SK-N-DZ (cell line): ENCODE data around the gene ARHGAP26.

ENCODE experiments used
- DNase-seq: peaks from one replicate; pipeline ENCODE4 v3.0.0-alpha.2; 2015; ENCODE audit warnings: low spot score

The ARHGAP26 gene

DNA sequence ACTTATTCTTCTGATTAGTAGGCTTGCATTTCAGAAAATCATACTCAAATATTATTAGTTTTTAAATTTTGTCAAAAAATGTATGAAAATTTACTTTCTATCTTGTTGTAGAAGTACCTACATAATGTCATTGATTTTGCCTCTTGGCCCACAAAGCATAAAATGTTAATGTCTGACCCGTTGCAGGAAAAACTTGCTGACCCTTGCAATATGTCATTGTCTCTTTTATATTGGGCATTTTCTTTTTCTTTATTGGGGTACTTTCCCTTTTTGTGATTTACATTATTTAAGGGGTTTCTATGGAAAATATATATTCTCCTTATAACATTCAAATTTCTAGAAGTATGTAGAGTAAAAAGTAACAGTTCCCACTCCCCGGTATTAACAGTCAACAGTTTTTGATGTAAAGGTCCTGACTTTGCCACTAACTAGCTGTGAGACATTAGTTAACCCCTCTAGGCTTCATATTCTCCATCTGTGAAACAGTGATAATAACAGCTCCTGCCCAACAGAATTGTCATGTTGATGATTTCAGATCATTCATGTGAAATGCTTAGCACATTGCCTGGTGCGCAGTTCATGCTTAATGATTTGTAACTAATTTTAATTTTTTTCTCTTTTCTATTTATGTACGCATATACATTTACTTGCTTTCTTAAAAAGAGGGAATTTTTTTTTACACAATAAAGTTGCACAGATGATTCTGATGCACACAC is 243.2 kb downstream of the ARHGAP26 start:
- no peak for DNase-seq

DNA sequence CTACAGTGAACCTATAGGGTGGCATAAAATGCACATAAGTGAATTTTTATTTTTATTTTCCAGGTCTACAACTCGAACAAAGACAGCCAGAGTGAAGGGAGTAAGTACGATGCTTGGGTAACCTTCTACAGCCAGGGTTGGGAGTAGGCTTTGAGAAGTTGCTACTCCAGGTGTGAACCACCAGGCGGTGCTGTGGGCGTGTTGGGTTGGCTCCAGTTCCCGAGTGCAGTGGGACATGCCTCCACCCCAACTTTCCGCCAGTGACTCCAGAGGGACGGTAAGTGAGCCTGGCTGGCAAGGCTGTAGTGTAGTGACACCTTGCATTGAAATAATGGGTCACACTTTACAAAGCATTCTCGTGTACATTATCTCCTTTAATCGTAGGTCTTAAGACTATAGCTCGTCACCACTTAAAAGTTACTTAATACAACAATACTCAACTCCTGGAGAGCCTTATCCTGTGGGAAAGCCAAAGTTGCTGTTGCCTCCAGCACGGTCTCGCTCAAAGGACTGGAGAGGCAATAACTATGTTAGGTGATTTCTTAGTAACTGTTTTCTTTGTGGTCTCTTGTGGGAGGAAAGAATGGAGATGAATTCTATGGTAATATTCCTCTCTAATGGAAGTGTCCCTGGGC is 244.0 kb downstream of the ARHGAP26 start:
- peak; percentile 31 for DNase-seq

DNA sequence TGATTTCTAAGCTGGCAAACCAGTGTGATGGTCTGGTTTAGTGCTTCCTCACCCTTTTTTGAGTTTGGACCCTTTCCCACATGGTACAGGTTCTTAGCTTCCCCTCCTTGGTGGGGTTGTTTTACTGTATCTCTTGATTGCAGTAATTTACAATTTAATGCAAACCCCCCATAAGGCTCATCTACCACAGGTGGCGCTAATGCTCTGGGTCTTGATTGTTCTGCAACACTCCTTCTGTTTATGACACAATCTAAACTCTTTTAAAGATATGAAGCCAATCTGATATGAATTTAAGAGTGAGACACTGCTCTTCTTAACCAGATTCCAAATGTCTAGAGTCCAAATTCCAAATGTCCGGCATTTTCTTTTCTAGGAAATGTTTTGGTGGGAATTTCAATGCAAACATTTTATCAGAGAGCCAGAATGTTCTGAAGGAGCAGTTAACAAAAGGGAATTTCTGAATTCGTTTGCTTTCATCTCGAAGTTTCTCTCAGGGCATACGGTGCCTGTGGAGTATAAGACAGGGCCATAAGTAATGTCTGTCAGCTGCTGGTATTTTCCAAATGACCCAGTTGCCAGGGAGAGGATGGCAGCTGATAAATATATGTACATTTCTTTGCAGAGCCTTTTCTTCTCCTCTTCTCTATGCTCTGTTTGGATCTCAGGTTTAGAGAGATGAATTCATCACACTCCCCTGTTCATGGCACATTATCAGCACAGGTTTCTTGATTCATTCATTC is 246.8 kb downstream of the ARHGAP26 start:
- DNase-seq: no peak

DNA sequence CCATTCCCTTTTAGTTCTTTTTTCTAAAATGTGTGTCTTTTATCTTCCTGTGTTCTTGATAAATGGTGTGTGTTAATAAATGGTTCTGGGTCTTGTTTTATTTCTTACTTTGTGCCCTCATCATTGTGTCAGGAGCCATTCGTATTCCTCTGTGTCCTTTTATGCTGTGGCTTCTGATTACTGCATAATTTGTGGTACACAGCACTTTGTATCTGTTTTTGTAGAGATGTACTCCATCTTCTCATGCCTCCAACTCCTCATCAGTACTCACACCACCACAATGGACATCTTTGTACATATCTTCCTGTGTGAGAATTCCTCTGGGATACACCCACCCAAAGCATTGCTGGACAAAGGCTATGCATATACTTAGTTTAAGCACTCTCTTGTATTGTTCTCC is 247.4 kb downstream of the ARHGAP26 start:
- no peak for DNase-seq

DNA sequence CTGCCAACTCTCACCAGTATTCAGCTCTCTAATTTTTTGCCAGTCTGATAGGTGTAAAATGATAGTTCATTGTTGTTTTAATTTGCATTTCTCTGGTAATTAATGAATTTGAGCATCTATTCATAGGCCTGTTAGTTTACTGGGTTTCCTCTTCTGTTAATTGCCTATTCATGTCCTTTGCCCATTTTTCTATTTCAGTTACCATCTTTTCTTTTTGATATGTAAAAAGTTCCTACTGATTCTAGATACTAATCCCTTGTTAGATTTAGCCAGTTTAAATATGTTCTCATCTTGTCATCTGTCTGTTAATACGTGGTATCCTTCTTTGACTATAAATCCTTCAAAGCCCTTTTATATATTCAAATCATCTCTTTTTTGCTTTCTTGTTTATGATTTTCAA is 247.8 kb downstream of the ARHGAP26 start:
- DNase-seq: no peak

DNA sequence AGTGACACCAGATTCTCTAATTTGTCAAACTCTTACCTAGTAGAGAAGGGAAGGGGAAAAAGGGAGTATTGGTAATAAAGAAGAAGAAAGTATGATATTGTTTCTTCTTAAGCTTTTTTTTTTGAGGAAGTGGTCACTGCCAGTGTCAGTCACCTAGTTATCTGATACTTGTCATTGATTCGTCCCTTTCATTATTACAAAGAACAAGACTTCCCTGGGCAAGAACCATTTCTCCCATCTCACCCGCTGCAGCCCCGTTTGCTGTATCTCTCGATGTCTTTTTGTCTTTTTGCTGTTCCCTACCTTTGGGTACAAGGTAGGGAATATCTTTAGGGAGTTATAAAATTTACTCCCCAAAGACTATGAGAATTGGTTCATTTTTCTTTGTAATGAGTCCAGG is 249.0 kb downstream of the ARHGAP26 start:
- DNase-seq: no peak

DNA sequence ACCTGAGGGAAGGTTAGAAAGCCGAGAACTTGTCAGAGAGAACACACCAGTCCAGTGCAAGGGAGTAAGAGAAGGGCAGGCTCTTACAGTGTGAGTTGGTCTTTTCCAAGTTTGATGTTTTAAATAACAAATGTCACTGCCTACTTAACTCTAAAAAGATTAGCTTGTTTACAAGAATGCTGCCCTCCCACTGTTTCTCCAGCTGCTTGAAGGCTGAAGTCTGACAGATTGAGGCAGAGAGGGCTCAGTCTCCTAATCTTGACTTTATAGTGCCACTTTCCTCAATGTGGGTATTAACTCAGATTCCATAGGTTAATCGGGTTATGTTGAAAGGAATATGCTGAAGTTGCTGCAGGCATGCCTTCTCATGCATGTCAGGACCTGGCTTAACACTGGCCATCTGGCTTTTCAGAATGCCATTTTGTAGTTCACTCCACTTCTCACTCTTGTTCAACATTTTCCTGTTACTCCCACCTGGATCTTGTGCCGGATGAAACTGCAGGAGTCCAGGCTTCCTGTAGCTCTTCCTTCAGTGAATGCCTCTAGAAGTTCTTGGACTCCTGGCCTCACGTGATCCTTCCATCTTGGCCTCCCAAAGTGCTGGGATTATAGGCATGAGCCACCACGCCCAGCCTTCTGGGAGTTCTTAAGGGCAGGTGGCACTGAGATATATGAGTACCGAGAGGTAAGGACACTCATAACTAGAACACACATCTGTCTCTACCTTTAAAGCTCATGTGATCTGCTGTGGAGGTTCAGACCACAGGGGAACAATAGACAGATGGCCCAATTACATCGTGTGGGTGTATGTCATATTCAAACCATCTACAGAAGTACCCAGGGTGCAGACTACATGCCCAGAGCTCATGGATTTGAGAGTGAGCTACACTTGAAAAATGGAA is 249.7 kb downstream of the ARHGAP26 start:
- DNase-seq: peak; percentile 53

DNA sequence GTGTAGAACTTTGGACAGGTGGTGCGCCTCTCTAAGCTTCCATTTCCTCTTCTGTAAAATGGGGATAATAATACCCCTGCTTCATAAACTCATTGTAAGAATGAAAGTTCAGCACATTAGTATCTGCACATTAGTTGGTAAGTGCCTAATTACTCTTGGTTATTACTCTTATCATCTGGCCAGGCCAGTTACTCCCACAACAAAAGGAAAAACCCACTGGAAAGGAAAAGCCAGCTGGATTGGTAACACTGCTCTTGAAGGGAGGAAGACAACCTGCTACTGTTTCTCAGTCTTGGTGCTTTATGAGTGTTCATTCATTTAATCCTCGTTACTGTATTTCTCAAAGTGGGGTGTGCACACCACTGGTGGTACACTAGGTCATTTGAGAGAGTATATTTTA is 251.4 kb downstream of the ARHGAP26 start:
- DNase-seq: no peak

DNA sequence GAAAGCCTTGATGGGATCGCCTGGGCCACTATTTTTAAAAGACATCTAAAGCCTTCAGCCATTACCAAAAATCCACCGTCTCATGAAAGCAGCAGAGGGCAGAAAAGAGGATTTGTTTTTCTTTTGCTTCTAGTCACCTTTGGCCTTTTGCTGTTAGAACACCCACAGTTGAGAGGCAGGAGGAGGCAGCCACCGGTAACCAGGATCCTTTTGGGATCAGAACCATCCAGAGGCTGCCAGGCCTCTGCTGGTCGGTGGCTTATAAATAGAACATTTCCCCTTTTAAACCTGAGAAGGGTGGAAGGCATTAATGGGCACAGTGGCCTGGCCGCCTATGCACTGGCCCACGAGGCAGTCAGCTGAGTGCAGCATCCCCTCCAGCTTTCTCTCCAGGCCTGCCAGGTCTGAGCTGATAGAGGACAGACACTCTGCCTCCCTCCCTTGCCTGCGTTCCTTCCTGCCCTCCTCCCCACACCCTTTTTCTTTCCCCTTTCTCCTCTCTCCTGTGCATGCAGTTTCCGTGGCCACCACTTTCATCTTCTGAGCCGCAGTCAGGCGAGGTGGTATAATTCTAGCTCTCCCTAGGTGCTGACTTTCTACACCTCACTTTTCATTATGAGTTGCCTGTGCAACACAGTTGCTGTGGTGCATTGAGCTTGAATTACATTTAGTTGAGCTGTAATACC is 253.4 kb downstream of the ARHGAP26 start:
- peak; percentile 46 for DNase-seq

DNA sequence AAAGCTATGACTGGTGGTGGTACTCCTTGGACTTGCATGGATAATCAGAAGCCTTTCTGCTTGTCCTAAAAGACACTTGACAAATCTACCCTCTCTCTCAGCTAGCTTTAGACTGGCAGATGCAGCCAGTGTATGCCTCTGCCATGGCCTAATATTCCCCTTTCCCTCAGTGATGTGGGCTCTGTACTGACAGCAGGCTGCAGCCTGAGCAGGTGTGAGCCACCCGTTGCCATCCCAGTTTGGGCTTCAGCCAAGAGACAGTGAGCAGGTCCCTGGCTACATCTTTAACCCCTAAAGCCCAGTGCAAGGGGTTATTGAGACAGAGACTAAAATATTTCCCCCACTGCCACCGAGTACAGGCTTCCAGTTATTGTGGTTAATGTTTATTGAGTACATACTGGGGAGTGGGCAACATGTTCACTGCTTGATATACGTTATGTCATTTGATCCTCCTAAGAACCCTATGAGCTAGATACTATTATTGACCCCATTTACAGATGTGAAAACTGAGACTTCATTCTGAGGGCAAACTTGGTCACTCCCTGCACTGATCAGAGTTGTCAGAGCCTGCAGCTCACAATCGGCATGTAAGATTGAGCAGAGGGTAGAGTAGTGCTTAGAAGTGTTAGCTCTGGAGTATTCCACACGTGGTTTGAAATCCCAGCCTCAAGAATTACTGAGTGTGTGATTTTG is 254.2 kb downstream of the ARHGAP26 start:
- no peak for DNase-seq

DNA sequence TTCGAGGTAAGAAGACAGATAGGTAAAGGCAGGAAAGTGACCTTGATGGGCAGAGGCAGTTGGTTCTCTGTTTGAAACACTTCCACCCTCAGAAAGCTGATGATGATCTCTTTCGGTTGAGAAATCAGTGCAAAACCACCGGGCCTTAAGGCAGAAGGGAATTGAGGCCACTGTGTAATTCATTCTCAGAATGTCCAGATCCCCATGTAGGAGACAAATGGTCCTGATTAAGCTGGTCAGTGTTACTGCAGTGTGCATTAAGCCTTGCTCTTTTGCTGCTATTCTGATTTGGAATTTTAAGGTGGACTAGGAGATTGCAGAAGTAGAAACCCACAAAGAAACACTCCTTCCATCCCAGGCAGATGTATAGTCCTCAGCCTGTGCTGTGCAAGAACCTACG is 255.2 kb downstream of the ARHGAP26 start:
- DNase-seq: no peak

DNA sequence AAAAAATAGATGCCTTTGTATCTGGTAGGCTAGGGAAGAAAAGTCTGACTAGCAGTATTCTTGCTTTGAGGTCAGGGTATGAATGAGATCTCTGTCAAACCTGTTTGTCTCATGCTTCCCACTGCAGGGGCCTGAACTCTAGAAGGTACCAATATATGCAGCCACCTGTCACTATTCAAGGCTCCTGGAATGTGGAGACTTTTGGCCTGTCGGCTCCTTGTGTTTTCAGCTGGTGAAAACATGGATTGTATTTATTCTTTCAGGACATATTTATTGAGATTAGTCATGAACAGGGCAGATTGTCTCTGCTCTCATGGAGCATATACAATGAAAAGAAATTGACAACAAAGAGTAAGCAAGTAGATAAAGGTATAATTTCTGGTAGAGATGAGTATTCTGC is 255.8 kb downstream of the ARHGAP26 start:
- DNase-seq: no peak

DNA sequence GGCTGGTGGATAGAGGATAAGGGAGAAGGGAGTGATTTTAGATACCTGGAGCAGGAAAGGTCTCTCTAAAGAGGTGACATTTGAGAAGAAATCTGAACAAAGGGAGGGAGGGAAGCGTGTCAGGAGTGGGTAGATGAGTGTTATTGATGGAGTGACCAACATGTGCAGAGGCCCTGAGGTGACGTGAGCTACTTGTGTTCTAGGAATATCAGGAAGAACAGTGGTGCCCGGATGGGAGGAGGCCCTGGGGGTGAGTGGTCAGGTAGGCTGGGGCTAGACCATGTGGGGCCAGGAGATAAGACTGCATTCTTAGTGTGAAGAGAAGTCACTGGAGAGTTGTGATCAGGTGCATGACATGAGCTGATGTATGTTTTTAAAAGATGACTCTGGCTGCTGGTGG is 256.2 kb downstream of the ARHGAP26 start:
- no peak for DNase-seq

DNA sequence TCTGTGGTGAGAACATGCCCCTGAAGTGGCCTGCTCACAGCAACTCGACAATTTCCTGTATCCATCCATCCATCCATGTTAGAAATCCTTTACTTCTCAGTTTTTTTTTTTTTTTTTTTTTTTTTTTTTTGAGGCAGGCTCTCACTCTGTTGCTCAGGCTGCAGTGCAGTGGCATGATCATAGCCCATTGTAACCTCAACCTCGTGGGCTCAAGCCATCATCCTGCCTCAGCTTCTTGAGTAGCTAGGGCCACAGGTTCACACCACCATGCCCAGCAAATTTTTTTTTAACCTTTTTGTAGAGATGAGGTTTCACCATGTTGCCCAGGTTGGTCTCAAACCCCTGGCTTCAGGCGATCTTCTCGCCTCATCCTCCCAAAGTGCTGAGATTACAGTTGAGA is 259.1 kb downstream of the ARHGAP26 start:
- DNase-seq: no peak

DNA sequence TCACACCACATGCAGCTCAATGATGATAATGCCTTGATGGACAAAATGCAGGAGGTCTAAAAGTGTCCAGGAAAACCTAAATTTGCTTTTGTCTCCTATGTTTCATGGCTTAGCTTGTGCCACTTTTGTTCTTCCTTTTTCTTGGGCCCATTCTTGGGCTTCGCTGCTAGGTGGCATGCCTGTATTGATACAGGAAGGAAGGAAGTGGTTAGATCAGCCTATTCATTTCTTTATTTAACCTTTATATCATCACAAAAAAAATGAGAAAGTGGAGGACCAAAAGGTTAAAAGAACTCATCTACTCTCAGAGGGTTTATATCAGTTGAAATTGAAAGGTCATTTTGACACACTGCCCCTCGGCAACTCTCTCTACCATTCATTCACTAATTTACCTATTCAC is 260.2 kb downstream of the ARHGAP26 start:
- no peak for DNase-seq

DNA sequence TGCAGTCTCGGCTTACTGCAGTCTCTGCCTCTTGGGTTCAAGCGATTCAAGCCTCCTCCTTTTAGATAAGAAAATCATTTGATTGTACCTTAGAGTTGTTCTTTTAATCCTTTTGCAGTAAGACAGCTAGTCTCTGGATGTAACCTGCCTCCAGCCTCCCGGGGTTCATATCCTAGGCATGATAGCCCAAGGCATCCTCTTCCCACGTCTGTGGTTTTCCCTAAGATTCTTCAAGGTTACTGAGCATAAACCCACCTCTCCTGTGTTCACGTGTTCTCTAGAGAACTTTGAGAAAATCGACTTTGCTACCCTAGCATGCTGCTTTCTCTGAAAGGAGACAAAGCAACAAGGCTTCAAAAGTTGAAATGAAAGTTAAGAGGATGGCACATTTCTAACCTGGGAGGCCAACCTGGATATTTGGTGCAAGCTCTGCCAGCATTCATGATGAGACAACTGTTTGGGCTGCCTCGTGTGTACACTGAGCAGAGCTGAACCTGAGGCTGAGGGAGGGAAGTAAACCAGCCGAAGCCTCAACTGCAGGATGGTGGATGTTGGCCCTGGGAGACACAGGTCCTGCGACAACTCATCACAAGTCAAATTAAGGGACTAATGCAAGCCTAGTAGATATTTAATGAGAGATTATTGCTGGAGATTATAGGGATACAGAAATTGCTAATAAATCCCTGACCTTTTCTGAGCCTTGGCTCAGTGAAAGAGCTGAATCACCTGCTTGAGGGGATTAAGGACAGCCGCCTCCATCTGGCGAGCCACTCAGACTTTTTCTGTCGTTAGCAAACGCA is 261.8 kb downstream of the ARHGAP26 start:
- peak; percentile 41 for DNase-seq

DNA sequence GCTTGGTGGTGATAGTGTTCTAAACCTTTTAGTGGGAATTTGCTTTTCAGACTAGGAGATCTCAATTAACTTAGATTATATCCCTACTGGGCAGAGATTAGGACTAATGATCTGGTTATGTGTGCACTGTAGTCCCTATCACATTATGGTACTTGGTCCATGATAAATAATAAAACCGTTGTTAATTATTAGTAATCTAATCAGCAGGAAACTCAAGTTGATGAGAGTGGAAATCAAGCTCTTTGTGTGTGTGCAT is 262.3 kb downstream of the ARHGAP26 start:
- DNase-seq: no peak

DNA sequence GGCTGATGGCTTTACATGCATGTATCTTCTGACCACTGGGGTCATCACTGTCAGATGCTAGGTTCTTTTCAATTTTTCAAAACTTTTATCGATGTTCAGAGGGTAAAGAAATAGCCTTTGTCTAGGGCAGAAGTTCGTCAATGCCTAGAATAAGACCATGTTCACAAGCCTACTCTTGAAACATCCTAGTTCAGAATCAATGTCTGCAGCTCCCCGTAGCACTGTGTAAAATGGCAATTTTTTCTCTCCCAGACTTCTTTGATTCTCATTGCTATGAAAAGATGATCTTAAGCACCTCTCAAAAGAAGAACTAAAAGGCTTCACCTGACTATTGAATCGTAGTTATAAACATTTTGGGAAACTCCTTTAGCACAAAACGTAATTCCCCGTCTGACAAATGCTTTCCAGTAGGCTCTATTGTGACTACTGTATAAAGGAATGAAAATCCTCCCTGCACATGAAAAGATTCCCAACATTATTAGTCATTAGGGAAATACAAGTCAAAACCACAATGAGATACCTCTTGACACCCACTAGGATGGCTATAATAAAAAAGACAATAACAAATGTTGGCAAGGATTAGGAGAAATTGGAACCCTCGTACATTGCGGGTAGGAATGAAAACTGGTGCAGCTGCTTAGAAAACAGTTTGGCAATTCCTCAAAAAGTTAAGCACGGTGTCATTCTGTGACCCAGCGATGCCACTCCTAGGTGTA is 263.5 kb downstream of the ARHGAP26 start:
- DNase-seq: no peak

DNA sequence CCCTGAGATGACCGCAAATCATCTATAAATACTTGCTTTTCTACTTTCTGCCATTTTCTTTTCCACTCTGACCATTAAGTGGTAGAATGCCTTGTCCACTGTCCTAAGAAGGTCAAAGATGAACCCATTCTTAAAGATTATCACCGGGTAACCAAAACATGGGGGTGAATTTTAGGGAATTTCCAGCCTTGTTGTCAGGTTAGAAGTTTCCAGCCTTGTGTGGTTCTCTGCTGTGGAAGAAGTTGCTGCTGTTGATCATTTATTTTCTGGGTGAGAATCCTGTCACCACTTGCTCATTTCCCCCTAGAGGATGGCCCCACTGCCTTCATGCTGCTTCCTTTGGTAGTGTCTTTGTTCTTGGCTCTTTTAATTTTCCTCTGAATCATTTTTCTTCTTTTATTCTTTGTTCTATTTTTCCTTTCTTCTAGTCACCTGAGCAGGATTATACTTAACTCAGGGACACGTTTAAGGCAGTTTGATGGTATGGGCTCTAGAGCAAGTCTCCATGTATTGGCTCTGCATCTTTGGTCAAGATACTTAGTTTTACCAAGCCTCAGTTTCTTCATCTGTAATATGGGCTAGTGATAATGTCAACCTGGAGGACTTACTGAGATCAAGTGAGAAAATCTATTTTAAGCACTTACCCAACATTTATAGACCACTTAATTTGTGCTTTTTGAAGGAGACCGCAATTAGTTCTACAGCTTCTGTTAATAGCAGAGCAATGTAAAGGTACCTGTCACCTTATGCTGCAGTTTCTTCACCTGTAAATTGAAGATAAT is 266.2 kb downstream of the ARHGAP26 start:
- no peak for DNase-seq
